ENCODE data around the gene DLX3. TPM values are rescaled to one million over a fixed set of nuclear protein-coding genes. Genes with fewer than 3 reads are reported as not detected.

DLX3 gene
- total RNA-seq: not detected in 2 replicates

DNA sequence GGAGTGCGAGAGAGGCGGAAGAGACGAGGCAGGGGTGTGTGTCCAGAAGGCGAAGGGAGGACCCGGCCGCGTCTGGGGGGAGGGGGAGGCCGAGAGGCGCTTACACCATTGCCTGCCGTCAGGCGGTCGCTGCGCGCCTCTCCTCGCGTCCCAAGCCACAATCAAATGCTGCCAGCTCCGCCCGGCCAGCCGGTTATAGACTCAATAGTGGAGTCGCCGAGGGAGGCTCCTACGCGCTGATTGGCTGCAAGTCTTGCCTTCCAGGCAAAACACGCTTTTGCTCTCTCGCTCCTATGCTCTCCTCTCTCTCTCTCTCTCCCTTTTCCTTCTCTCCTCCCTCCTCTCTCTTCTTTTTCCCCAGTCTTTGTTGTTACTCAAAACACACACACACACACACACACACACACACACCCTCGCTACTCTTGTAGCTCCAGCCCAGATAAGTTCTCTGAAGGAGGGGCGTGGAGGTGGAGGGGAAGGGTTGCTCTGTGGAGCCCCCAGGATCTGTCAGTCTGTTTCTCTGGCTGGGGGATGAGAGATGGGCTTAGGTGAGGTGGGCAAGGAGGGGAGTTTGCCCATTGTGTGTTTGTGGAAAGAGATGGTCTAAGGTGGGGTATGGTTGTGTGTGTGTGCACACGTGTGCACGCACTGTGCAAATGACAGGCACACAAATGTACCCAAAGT is at the start of gene DLX3:
Gene DLX3, minus strand, starts transcription at position 170 of the 684 bp plus-strand sequence. CDS start 226 bp downstream, outside the sequence.

DNA sequence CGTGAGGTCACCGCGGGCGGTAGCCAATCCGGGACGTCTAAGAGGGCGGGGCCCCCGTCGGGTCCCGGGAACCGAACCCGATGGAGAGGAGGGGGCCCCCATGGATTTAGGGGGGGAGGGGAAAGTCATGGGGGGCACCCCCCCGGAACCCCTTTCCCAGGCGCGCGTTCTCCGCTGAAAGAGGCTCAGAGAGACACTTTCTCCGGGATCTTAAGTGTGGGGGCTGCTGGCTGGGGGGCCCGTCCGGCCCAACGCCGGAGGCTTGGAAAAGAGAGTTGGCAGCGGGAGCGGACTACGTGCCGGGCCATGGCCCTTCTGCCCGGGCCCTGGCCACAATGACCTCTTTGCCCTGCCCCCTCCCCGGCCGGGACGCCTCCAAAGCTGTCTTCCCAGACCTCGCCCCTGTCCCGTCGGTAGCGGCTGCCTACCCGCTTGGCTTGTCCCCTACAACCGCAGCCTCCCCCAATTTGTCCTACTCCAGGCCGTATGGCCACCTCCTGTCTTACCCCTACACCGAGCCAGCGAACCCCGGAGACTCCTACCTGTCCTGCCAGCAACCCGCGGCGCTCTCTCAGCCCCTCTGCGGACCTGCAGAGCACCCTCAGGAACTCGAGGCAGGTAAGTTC is 25.8 kb downstream of the DLX3 start, which contains the start of gene DLX4:
Gene DLX4, plus strand, starts transcription at position 57 of the 626 bp plus-strand sequence. Its CDS starts 279 bp downstream, at position 336.

Other genes starting within 250 kb of the DLX3 start
- gene FAM117A, start 231.1 kb downstream of the DLX3 start, total RNA-seq: 1.3 and 2.7 TPM in 2 replicates
- gene KAT7, start 206.5 kb downstream of the DLX3 start, total RNA-seq: 19.1 and 22.2 TPM in 2 replicates
- not detected in 2 replicates for gene TAC4, start 147.2 kb downstream of the DLX3 start, total RNA-seq
- gene DLX4, start 26.0 kb downstream of the DLX3 start, total RNA-seq: not detected in 2 replicates
- 7.9 and 22.2 TPM in 2 replicates for gene ITGA3, start 60.9 kb upstream of the DLX3 start, total RNA-seq
- gene PDK2, start 100.1 kb upstream of the DLX3 start, total RNA-seq: 19.4 and 36.3 TPM in 2 replicates
- gene SAMD14, start 134.9 kb upstream of the DLX3 start, total RNA-seq: 1.0 and 1.6 TPM in 2 replicates
- gene PPP1R9B, start 155.5 kb upstream of the DLX3 start, total RNA-seq: 37.4 and 44.1 TPM in 2 replicates
- 0.26 and 0.47 TPM in 2 replicates for gene SGCA, start 170.8 kb upstream of the DLX3 start, total RNA-seq
- 1,180 and 1,635 TPM in 2 replicates for gene COL1A1, start 206.4 kb upstream of the DLX3 start, total RNA-seq

All from bronchial smooth muscle cell (primary cell).